Fibroblast of lung (primary cell): ENCODE data around the gene THSD7A.

Experiments
- CTCF ChIP-seq, 2 donors: IDR thresholded peaks in 1 of 2; conservative IDR thresholded peaks in 1 of 2; 1 replicate in 1 of 2; 2 replicates in 1 of 2; pipeline ENCODE4 v1.5.1; 2011 to 2012; ENCODE audit warnings: low read length in 2 of 2, control low read depth in 1 of 2, inconsistent platforms in 1 of 2, low read depth in 1 of 2, mild to moderate bottlenecking in 1 of 2
- EZH2 ChIP-seq: IDR thresholded peaks from 2 replicates; pipeline ENCODE4 v1.5.1; 2012; ENCODE audit warnings: low read length, control low read depth, mild to moderate bottlenecking; ENCODE audit errors: missing control alignments

- TF ChIP-seq CTCF (conservative IDR thresholded peaks at IDR 0.05 in 1 of 2, IDR thresholded peaks at IDR 0.05 in 1 of 2; ENCODE audit: low read depth in 1 of 2, low read length in 2 of 2) (no peak), EZH2 (no peak)
Measured at GRCh38 chr7:11485636-11486035, 346.4 kb downstream of the THSD7A start.
